A172 (cell line): ENCODE data around the gene PFN4. TPM values are rescaled to one million over a fixed set of nuclear protein-coding genes. Genes with fewer than 3 reads are reported as not detected.

Experiments
- DNase-seq: peaks from one replicate; pipeline ENCODE4 v3.0.0-alpha.2; 2015; ENCODE audit warnings: low spot score
- total RNA-seq: library from RNA; depleted of rRNA; stranded (reverse); fragments of >200 nt; shearing (Covaris generic); gene quantifications from 2 replicates; pipeline ENCODE4 v1.2.3, GENCODE V29; 2014; rRNA removed

Gene PFN4
- total RNA-seq, 1 experiment from 2014 or later: 0.40 TPM

- no peak for DNase-seq
Observed at GRCh38 chr2:24077879-24078278, 45.3 kb downstream of the PFN4 start.

GRCh38 chr2:24077535-24077877 lies 45.6 kb downstream of the PFN4 start:
- DNase-seq: no peak

GRCh38 chr2:24076849-24077534 lies 46.1 kb downstream of the PFN4 start:
- DNase-seq: no peak

GRCh38 chr2:24075915-24076848 lies 47.0 kb downstream of the PFN4 start, which contains the start of gene SF3B6:
Gene SF3B6, minus strand, starts transcription at chr2:24076326. Its CDS starts 97 bp downstream, at chr2:24076229.
- DNase-seq: peak; percentile 99

- DNase-seq: no peak
Observed at GRCh38 chr2:24075259-24075658, 47.9 kb downstream of the PFN4 start.

DNA sequence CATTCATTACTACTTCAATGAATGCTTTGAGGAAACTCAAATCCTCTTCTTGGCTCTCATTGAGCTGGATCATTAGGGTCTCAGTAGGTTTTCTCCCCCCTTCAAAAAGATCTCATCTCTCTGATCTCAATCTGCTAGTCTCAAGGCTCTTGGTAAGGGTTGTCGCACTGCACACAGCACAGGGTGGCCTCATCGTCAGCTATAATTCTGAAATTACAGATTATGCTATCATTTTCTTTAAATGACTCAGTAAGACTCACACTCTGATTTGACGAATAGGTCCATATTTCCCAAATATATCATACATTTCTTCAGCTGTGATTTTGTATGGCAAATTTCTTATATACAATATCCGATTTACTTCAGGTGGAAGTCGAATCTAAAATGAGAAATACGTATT lies 49.3 kb downstream of the PFN4 start:
- no peak for DNase-seq

- DNase-seq: no peak
Observed at GRCh38 chr2:24072259-24072658, 50.9 kb downstream of the PFN4 start.

GRCh38 chr2:24065341-24065740 lies 57.8 kb downstream of the PFN4 start:
- no peak for DNase-seq

Other genes starting within 250 kb of the PFN4 start
- 13.7 and 17.2 TPM in 2 replicates for gene ATAD2B, start 196.2 kb downstream of the PFN4 start, total RNA-seq
- gene UBXN2A, start 182.9 kb downstream of the PFN4 start, total RNA-seq: 35.9 and 36.5 TPM in 2 replicates
- gene MFSD2B, start 113.2 kb downstream of the PFN4 start, total RNA-seq: 0.24 TPM in 1 of 2 replicates, not detected in the other
- gene WDCP, start 75.9 kb downstream of the PFN4 start, total RNA-seq: 10.7 and 14.7 TPM in 2 replicates
- 5.2 and 10.8 TPM in 2 replicates for gene FKBP1B, start 73.6 kb downstream of the PFN4 start, total RNA-seq
- gene SF3B6, start 47.0 kb downstream of the PFN4 start, total RNA-seq: 338 and 380 TPM in 2 replicates
- gene TP53I3, start 38.5 kb downstream of the PFN4 start, total RNA-seq: 64.3 and 69.3 TPM in 2 replicates
- gene FAM228B, start 135 bp upstream of the PFN4 start, total RNA-seq: 5.9 and 8.6 TPM in 2 replicates
- gene FAM228A, start 51.7 kb upstream of the PFN4 start, total RNA-seq: not detected in 2 replicates
- 37.7 and 48.9 TPM in 2 replicates for gene ITSN2, start 237.2 kb upstream of the PFN4 start, total RNA-seq